SIG-M5 (cell line): Measurements from ENCODE around the gene HSD3B7.
A peak's percentile ranks its signal among the peaks of the same experiment; 100 is the strongest.
"Not testable (repeated sequence)": the region's sequence is repeated elsewhere in the genome, so short reads cannot be mapped to it uniquely, and the experiment has no call there.

ENCODE experiments used
- DNase-seq: peaks from one replicate; lab custom pipeline; 2025; lab: John Stamatoyannopoulos, UW

HSD3B7 gene

GRCh38 chr16:30984669-30985400 is at the start of gene HSD3B7:
TSS of gene HSD3B7 (plus strand) at chr16:30985207. CDS start at chr16:30985659, 452 bp downstream.
- DNase-seq, result no peak

DNA sequence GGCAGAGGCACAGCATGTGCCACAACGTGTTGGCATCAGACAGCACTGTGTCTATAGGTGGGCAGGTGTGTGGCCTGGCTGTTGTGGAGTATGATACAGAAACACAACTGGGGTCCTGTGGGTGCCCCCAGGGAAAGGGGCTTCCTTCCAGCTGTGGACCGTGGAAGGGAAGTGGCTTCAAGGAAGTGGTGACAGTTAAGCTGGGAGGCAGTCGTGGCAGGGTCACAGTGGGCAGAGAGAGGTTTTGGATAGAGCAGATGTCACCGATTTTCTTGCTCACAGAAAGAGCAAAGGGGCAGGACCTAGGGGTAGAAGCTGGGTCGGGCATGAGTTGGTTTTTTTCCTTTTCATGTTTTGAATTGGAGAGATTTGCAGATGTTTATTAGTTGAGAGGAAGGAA is 47.3 kb upstream of the HSD3B7 start:
- no peak for DNase-seq

DNA sequence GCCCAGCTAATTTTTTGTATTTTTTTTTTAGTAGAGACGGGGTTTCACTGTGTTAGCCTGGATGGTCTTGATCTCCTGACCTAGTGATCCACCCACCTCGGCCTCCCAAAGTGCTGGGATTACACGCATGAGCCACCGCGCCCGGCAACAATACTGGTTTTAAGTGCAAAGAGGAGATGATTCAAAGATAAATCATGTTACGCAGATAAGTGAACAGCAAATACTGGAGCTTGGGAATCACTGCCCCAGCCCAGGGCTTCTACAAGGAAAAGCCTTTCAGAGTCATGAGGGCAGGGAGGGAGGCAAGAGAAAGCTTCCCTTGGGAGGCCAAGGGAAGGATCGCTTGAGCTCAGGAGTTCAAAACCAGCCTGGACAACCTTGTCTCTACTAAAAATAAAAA is 45.4 kb upstream of the HSD3B7 start:
- not testable (repeated sequence) for DNase-seq

DNA sequence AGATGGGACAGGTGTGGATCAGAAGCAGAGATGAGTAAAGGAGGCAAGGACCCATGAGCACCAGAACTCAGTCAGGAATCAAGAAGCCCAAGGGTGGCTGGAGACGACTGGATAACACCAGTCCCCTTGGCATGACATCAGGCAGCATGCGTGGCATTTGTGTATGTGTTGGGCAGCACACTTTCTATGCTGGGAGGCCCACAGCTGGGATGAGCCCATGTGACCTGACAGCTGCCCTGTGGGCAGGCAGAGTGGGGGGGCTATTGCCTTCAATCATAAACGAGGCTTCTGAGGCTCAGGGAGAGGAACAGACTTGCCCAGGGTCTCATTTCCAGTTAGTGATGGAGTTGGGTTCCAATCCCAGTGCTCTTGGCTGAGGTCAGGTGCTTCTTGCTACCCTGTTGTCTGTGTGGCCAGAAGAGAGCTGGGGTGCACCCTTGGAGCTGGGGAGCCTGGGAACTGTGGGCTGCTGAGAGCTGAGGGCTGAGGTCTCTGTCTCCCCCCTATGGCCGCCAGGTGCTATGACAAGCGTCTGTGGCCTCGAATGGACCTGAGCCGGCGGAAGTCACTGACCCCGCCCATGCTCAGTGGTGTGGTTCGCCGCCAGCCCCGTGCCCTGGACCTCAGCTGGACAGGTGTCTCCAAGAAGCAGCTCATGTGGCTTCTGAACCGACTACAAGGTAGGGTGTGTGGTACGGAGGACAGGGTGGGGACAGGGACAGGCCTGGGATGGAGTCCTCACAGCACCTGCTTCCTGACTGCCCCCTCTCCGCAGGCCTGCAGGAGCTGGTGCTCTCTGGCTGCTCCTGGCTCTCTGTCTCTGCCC is 43.2 kb upstream of the HSD3B7 start:
- DNase-seq, result no peak

DNA sequence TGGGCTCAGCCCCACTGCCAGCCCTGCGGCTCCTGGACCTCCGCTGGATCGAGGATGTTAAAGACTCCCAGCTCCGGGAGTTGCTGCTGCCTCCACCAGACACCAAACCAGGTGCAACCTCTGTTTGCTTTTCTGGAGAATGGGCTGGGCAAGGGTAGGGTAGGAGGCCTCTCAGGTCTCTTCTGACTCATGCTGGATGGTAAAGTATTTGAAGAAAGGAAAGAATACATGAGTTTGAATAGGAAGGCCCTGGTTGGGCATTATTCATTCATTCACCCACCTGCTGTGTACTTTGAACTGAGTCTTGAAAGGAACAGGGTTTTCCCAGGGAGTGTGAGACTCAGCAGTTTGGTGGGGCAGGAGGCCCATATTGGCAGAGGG is 42.6 kb upstream of the HSD3B7 start:
- DNase-seq, result no peak

DNA sequence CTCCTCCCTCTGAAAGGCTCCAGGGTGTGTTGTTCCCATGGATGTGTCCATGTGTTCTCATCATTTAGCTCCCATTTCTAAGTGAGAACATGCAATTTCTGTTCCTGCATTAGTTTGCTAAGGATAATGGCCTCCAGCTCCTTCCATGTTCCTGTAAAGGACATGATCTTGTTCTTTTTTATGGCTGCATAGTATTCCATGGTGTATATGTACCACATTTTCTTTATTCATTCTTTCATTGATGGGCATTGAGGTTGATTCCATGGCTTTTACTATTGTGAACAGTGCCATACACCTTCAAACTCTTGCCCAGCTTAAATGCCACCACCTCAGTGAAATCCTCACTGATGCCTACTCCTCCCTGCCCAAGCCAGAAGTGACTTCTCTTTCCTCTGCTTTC is 40.7 kb upstream of the HSD3B7 start:
- no peak for DNase-seq

- DNase-seq, result no peak
Measured at GRCh38 chr16:30946671-30947540, 38.1 kb upstream of the HSD3B7 start.

DNA sequence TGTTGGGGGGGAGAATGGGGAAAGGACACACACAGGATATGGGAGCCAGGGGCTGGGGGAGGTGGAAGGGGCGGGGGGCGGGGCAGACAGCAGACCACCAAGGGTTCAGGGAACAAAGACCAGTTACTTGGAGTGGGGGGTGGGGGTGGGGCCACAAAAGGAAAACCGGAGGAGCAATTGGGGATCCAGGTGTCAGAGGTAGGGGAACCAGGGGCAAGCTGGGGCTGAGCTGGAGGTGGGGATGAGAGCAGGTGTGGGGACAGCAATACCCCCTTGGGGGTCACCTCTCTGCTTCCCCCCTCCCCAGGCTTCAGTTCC is 37.5 kb upstream of the HSD3B7 start:
- DNase-seq, result no peak

DNA sequence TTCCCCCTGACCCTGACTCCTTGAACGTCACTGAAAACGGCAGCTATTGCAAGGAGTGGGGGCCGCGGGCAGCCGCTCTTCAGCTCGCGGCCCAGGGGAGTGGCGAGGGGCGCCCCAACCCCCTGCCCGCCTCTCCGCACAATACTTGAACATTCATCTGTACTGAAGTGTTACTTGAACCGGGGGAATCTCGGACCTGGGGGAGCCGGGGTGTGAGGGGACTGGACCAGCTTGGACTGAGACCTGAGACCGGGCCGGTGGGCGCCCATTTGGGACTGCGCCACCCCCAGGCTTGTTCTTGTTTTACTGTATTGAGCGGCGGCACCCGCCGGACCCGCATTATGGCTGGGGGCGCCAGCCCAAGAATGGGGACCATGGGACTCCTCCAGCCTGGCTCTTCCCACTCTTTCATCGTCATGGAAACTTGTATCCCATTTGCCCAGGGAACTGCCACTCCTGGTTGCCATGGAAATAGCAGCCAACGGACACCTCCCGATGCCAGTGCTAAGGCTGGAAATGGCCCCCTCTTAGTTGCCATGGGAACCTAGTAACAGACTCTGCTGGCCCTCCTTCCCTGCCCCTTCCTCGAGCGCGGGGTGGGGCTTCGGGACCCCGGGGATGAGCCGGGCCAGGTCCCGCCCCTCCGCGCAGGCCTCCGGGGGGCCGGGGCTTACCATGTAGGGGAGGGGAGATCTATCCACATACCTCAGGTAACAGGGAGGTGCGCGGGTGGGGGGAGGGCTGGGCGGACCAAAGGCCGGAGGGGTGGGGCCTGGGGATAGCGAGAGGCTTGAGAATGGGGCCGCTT is 36.9 kb upstream of the HSD3B7 start:
- DNase-seq, result no peak

DNA sequence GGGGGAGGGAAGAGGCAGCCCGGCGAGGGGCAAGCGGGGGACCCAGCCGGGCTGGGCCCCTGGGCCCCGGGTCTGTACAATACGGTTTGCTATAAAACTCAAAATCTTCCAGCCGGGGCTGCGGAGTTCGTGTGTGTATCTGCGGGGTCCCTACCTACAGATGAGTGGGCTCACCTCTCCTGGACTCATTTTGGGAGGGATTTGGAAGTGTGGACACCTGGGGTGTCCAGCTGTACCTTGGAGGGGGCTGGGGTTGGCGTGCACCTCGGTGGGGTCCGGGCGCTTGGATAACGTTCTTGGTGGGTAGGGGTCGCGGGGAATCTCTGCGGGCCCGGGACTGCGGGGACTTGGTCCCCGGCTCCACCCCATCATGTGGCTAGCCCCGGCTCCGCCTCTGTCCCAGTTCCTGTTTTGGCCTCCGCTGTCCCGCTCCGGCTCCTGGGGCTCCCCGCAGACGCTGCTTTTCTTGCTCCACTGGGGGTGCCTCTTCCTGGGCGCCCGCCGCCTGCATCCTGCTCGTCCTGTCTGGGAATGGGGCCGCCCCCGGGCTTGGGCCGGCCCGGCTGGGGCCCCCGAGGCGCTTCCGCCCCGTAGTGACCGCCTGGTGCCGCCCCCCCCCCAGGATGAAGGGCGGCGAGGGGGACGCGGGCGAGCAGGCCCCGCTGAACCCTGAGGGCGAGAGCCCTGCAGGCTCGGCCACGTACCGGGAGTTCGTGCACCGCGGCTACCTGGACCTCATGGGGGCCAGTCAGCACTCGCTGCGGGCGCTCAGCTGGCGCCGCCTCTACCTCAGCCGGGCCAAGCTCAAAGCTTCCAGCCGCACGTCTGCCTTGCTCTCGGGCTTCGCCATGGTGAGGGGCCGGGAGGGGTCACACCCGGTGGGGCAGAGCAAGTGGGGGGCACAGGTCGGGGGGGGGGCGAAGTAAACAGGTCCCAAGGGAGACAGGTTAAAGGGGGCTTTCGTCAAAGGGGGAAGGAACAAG is 36.0 kb upstream of the HSD3B7 start, which contains the start of gene ORAI3:
Gene ORAI3, plus strand, starts transcription at position 402 of the 983 bp plus-strand sequence. Its CDS starts 222 bp downstream, at position 624.
- DNase-seq, result peak; percentile 29

DNA sequence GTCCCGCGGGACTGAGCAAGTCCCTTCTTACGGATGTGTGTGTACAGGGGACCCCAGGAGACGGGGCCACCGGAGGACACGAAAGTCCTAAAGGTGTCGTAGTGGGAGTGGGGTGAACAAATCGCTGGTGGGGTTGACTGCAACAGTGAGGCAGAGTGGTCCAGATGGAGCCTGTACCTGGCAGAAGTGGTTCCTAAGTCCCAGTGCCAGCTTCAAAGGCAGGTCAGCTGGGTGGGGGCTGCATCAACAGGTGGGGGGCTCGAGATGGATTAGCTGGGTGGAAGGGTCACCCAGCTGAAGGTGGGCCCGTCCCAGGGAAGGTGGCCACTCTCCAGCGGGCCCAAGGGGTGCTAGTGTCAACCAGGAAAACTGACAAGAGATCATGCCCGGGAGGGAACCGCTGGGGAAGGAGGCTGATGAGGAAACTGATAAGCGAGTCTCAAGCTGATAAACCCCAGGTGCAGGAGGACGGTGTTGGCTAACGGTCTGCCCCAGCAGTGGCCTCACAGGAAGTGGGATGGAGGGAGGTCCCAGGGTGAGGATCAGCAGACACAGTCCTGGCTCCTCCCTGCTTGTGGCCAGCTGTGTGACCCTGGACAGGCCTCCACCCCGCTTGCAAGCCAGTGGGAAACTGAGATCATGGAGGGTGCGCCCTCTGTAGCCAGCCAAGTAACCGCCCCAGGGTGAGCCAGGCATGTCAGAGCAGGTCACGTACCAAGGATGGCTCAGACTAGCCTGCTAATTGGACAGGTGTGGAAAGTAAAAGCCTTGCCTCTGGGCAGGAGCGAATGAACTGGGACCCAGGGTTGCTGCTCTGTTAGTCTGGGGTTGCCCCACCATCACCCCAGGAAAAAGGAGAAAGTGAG is 35.1 kb upstream of the HSD3B7 start:
- no peak for DNase-seq

GRCh38 chr16:30950516-30951065 is 34.4 kb upstream of the HSD3B7 start:
- no peak for DNase-seq

DNA sequence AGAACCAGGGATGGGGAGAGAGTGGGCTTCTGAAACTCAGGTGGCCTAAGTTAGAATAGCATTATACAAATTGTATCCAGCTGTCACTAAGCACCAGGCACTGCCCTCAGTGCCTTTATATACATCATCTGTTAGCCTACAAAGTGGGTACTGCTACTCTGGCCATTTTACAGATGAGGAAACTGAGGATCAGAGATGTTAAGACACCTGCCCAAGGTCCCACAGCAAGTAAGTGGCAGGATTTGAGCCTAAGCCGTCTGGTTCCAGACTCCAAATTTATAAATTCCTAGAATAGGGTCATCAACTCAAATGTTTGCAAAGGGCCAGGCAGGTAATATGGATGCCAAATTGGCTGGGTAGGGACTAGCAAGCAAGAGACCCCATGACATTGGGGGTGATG is 33.8 kb upstream of the HSD3B7 start:
- DNase-seq, result no peak

GRCh38 chr16:30951750-30952149 is 33.3 kb upstream of the HSD3B7 start:
- DNase-seq, result no peak

- DNase-seq, result no peak
Measured at GRCh38 chr16:30953111-30953510, 31.9 kb upstream of the HSD3B7 start.

- peak; percentile 24 for DNase-seq
Measured at GRCh38 chr16:30953511-30954124, 31.4 kb upstream of the HSD3B7 start.

GRCh38 chr16:30954993-30955392 is 30.0 kb upstream of the HSD3B7 start:
- DNase-seq, result no peak

DNA sequence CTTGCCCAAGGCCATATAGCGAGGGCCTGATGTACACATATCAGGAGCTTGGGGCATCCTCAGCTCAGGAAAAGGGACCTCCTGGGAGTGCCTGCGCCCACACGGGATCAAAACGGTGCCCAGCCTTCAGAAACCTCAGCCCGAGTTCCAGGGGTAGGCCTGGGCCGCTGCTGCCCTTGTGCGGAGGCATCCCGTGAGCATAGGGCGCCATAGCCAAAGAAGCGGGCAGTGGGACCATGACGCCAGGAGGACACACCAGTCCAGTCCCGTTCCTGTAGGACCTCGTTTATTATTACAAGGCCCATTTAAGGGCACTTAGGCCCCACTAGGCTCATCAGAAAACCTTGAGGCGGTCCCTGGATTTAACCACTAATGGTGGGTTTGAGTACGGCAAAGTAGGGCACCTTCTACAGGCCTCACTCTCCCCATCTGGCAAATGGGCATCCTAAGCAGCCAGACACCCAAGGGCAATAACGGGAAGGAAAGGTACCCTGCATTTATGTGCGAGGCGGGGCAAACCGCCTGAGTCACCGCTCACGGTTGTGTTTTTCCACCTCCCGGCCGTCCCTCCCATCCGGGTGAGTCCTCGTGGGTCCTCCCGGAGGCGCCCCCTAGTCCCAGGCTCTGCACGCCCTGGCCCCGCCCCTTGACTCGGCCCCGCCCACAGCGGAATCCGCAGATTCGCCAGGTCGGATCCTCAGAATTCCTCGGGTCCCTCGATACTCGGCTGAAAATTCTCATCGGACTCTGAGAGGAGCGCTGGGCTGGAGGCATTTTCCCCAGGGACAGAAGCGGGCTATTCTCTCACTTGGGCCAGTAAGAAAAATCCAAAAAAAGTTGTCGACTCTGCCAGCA is 28.2 kb upstream of the HSD3B7 start:
- DNase-seq, result no peak
